ENCODE data around the gene RALB.

- TF ChIP-seq CTCF (IDR thresholded peaks at IDR 0.05; ENCODE audit: low read depth, low read length, poor library complexity, severe bottlenecking) = no peak
- TF ChIP-seq EZH2phosphoT487 (IDR thresholded peaks at IDR 0.05; ENCODE audit: borderline replicate concordance, low read length) = no peak
Observed at GRCh38 chr2:120303177-120303576, 50.5 kb downstream of the RALB start.
